Neural cell (in vitro differentiated cells): ENCODE data around the gene DSCAML1. TPM values are rescaled to one million over a fixed set of nuclear protein-coding genes. Genes with fewer than 3 reads are reported as not detected.

Source experiments
- H2AFZ ChIP-seq: fragments of 200-600, 300-800 bp; sonication (generic), shearing (Covaris generic); 2 replicates; pipeline ENCODE4 v1.6.0; 2014; ENCODE audit warnings: low read depth, mild to moderate bottlenecking, antibody characterized with exemption, low read length, moderate library complexity
- H3F3A ChIP-seq: fragments of 200-600 bp; shearing (Covaris generic); 2 replicates; pipeline ENCODE4 v1.6.1; 2016; ENCODE audit warnings: mild to moderate bottlenecking, moderate library complexity, mixed read lengths, antibody characterized with exemption, low read length; ENCODE audit not compliant: insufficient read depth, poor library complexity, severe bottlenecking
- H3K27ac ChIP-seq: fragments of 200-600, 300-800 bp; sonication (generic), shearing (Covaris generic); 2 replicates; pipeline ENCODE4 v1.5.1; 2014; ENCODE audit warnings: mild to moderate bottlenecking, low read length, moderate library complexity
- H3K27me3 ChIP-seq: fragments of 300-800, 200-600 bp; sonication (generic), shearing (Covaris generic); 2 replicates; pipeline ENCODE4 v1.6.0; 2014; ENCODE audit warnings: mild to moderate bottlenecking, low read depth, low read length, moderate library complexity; ENCODE audit not compliant: insufficient read depth
- H3K36me3 ChIP-seq: fragments of 300-800, 200-600 bp; sonication (generic), shearing (Covaris generic); 2 replicates; pipeline ENCODE4 v1.5.1; 2014; ENCODE audit warnings: mild to moderate bottlenecking, antibody characterized with exemption, low read length, moderate library complexity; ENCODE audit not compliant: insufficient read depth
- H3K4me2 ChIP-seq: fragments of 300-800, 200-600 bp; sonication (generic), shearing (Covaris generic); 2 replicates; pipeline ENCODE4 v1.6.0; 2014; ENCODE audit warnings: mild to moderate bottlenecking, low read length
- H3K4me3 ChIP-seq: fragments of 300-800, 200-600 bp; sonication (generic), shearing (Covaris generic); 2 replicates; pipeline ENCODE4 v1.5.1; 2014; ENCODE audit warnings: mild to moderate bottlenecking, low read length, moderate library complexity
- H3K79me2 ChIP-seq: fragments of 200-600 bp; shearing (Covaris generic); replicated peaks from 2 replicates; pipeline ENCODE4 v1.6.0; 2014; ENCODE audit warnings: mild to moderate bottlenecking, low read length, moderate library complexity; ENCODE audit not compliant: insufficient read depth
- H3K9ac ChIP-seq: fragments of 300-800, 200-600 bp; sonication (generic), shearing (Covaris generic); 2 replicates; pipeline ENCODE4 v1.6.1; 2016; ENCODE audit warnings: mild to moderate bottlenecking, low read length, mixed read lengths
- H3K9me2 ChIP-seq: fragments of 200-600 bp; shearing (Covaris generic); 2 replicates; pipeline ENCODE4 v1.6.1; 2016; ENCODE audit warnings: mild to moderate bottlenecking, low read length, mixed read lengths; ENCODE audit not compliant: insufficient read depth
- H3K9me3 ChIP-seq: fragments of 200-600, 300-800 bp; sonication (generic), shearing (Covaris generic); 2 replicates; pipeline ENCODE4 v1.6.1; 2016; ENCODE audit warnings: mild to moderate bottlenecking, mixed run types, low read length, moderate library complexity, mixed read lengths
- H4K20me1 ChIP-seq: fragments of 200-600 bp; shearing (Covaris generic); 2 replicates; pipeline ENCODE4 v1.6.1; 2016; ENCODE audit warnings: mild to moderate bottlenecking, mixed run types; ENCODE audit not compliant: insufficient read depth
- EP300 ChIP-seq: fragments of 450-650 bp; conservative IDR thresholded peaks from 2 replicates; pipeline ENCODE4 v1.6.1; 2014; ENCODE audit warnings: antibody characterized with exemption, mild to moderate bottlenecking, moderate library complexity; ENCODE audit not compliant: poor library complexity, severe bottlenecking
- EZH2 ChIP-seq: fragments of 200-600, 300-800 bp; shearing (Covaris generic), sonication (generic); IDR thresholded peaks from 2 replicates; pipeline ENCODE4 v1.6.1; 2014; ENCODE audit warnings: antibody characterized with exemption, low read length, borderline replicate concordance, mild to moderate bottlenecking; ENCODE audit not compliant: insufficient read depth, poor library complexity, severe bottlenecking
- MXI1 ChIP-seq: fragments of 450-650 bp; conservative IDR thresholded peaks from 2 replicates; pipeline ENCODE4 v1.6.1; 2014; ENCODE audit warnings: antibody characterized with exemption, mild to moderate bottlenecking; ENCODE audit not compliant: poor library complexity, severe bottlenecking
- POLR2AphosphoS5 ChIP-seq: IDR thresholded peaks from 2 replicates; pipeline ENCODE4 v1.6.1; 2012
- RAD21 ChIP-seq: fragments of 450-650 bp; conservative IDR thresholded peaks from 2 replicates; pipeline ENCODE4 v1.6.1; 2014; ENCODE audit warnings: antibody characterized with exemption, mild to moderate bottlenecking, moderate library complexity
- SMC3 ChIP-seq: fragments of 450-650 bp; conservative IDR thresholded peaks from 2 replicates; pipeline ENCODE4 v1.6.1; 2014; ENCODE audit warnings: antibody characterized with exemption, mild to moderate bottlenecking, moderate library complexity; ENCODE audit not compliant: poor library complexity
- TAF1 ChIP-seq: IDR thresholded peaks from 2 replicates; pipeline ENCODE4 v1.6.1; 2012; ENCODE audit warnings: low read depth
- polyA plus RNA-seq: library from polyadenylated mRNA; depleted of rRNA; stranded (reverse); fragments of >200 nt; gene quantifications from 2 replicates; pipeline ENCODE4 v1.2.3, GENCODE V29; 2014
- TF ChIP-seq, protein P1 (sequence below): fragments of 450-650 bp; IDR thresholded peaks from 2 replicates; pipeline ENCODE4 v1.5.1; 2014; ENCODE audit warnings: antibody characterized with exemption, mild to moderate bottlenecking, moderate library complexity; ENCODE audit not compliant: poor library complexity, severe bottlenecking
- TF ChIP-seq, protein P2 (sequence below): IDR thresholded peaks from 2 replicates; pipeline ENCODE4 v1.6.1; 2012; ENCODE audit warnings: borderline replicate concordance

DSCAML1 gene
- polyA plus RNA-seq, 1 donor from 2014 or later = 1.3 TPM

DNA sequence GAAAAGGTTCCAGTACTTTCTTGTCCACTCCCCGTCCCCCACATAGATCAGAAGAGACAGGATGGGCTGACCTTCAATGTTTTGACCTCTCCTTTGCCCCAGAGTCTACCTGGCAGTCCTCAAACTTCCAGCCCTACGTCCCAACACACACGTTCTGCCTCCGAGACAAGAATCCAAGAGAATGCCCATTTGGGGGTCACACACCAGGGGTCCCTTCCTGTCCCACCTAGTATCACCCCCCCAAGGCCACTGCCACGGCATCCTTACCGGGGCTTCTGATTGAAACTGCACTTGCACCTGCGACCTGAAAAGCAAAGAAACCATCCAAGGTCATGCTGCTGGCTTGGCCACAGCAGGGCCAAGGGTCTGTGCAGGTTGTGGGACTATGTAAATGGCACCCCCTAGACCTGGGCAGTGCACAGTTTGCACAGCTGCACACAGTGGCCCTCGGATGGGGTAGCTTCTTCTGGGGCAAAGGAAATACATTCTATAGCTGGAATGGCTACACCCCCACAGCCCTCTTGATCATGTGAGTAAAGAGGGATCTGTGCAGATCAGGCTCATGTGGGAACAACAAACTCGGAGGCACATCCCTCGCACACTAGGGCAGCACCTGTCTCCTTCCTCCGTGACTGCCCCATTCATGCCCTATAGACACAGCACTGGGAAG, 44.0 kb upstream of the DSCAML1 start:
- Histone ChIP-seq H3F3A (no peaks in the 10 kb centered on the region), H3K9ac (no peak overlapping the region), H3K27ac (no peak overlapping the region), H3K27me3 (no peaks in the 10 kb centered on the region), H3K9me3 (no peaks in the 10 kb centered on the region), H3K9me2 (no peaks in the 10 kb centered on the region), H4K20me1 (peaks cover 5% of the 10 kb centered on the region), H3K4me2 (no peak overlapping the region), H3K4me3 (no peak overlapping the region), H2AFZ (no peak overlapping the region), H3K79me2 (peaks cover 19% of the 10 kb centered on the region), H3K36me3 (no peaks in the 10 kb centered on the region)
- TF ChIP-seq, protein P1, sequence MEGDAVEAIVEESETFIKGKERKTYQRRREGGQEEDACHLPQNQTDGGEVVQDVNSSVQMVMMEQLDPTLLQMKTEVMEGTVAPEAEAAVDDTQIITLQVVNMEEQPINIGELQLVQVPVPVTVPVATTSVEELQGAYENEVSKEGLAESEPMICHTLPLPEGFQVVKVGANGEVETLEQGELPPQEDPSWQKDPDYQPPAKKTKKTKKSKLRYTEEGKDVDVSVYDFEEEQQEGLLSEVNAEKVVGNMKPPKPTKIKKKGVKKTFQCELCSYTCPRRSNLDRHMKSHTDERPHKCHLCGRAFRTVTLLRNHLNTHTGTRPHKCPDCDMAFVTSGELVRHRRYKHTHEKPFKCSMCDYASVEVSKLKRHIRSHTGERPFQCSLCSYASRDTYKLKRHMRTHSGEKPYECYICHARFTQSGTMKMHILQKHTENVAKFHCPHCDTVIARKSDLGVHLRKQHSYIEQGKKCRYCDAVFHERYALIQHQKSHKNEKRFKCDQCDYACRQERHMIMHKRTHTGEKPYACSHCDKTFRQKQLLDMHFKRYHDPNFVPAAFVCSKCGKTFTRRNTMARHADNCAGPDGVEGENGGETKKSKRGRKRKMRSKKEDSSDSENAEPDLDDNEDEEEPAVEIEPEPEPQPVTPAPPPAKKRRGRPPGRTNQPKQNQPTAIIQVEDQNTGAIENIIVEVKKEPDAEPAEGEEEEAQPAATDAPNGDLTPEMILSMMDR = no peak
- TF ChIP-seq, protein P2, sequence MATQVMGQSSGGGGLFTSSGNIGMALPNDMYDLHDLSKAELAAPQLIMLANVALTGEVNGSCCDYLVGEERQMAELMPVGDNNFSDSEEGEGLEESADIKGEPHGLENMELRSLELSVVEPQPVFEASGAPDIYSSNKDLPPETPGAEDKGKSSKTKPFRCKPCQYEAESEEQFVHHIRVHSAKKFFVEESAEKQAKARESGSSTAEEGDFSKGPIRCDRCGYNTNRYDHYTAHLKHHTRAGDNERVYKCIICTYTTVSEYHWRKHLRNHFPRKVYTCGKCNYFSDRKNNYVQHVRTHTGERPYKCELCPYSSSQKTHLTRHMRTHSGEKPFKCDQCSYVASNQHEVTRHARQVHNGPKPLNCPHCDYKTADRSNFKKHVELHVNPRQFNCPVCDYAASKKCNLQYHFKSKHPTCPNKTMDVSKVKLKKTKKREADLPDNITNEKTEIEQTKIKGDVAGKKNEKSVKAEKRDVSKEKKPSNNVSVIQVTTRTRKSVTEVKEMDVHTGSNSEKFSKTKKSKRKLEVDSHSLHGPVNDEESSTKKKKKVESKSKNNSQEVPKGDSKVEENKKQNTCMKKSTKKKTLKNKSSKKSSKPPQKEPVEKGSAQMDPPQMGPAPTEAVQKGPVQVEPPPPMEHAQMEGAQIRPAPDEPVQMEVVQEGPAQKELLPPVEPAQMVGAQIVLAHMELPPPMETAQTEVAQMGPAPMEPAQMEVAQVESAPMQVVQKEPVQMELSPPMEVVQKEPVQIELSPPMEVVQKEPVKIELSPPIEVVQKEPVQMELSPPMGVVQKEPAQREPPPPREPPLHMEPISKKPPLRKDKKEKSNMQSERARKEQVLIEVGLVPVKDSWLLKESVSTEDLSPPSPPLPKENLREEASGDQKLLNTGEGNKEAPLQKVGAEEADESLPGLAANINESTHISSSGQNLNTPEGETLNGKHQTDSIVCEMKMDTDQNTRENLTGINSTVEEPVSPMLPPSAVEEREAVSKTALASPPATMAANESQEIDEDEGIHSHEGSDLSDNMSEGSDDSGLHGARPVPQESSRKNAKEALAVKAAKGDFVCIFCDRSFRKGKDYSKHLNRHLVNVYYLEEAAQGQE = no peak
- TF ChIP-seq TAF1 = no peak
- TF ChIP-seq EZH2 = no peak
- no peak for TF ChIP-seq EP300
- TF ChIP-seq POLR2AphosphoS5 = no peak
- TF ChIP-seq SMC3 = no peak
- no peak for TF ChIP-seq RAD21
- TF ChIP-seq MXI1 = no peak

DNA sequence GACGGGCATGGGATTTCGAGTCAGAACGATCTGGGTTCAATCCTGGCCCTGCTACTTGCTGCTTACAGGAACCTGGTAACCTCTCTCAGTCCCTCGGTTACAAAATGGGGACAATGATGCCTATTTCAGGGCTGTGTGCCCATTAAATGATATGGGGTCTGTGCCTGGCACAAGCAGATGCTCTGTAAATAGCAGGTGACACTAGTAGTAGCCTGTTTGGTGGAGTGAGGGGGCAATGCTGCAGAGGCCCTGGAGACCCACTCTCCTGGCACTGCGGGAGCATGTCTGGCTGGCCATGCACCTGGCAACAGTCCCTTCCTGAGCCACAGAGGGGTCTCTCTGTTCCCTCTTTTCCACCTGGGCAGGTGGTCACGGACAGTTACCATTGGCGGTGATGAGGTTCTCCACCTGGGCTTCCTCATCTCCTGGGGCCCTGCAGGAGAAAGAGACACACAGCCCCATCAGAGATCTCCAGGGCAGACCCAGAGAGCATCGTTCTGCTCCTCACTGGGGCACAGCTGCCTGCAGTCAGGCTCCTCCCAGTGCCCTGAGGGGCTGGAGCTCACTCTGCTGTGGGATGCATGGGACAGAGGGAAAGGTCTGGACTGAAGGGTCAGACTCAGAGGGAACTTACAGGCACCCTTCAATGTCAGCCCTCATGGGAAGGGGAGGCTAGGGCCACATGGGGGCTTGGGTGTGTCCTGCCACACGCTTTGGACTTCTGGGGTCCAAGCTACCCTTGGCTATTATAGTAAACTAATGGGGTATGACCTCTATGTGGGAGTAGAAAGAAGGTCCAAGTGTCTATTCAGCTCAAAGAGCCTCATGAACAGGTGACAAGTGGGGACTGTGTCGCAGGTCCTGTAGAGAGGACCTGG, 43.2 kb upstream of the DSCAML1 start:
- Histone ChIP-seq H3F3A (no peaks in the 10 kb centered on the region), H3K9me2 (no peaks in the 10 kb centered on the region), H3K27me3 (no peaks in the 10 kb centered on the region), H3K36me3 (no peaks in the 10 kb centered on the region), H3K27ac (no peak overlapping the region), H2AFZ (no peak overlapping the region), H3K4me3 (no peak overlapping the region), H3K4me2 (no peak overlapping the region), H4K20me1 (peaks cover 5% of the 10 kb centered on the region), H3K79me2 (peaks cover 19% of the 10 kb centered on the region), H3K9me3 (no peaks in the 10 kb centered on the region), H3K9ac (no peak overlapping the region)
- no peak for TF ChIP-seq SMC3
